Measurements from ENCODE around the gene MXI1.

GRCh38 chr10:110225756-110226542, 18.5 kb downstream of the MXI1 start:
- peak; percentile 57 for TF ChIP-seq CTCF (IDR thresholded peaks at IDR 0.05; ENCODE audit: insufficient read depth, low read length)
- no peak; the same call in 1 of the 2 replicates for TF ChIP-seq POLR2AphosphoS5 (IDR thresholded peaks at IDR 0.05; ENCODE audit: low read depth)
- peak; percentile 37; the same call in 1 of the 2 replicates for TF ChIP-seq GABPA (IDR thresholded peaks at IDR 0.05; ENCODE audit: low read depth)
- peak; percentile 38; the same call in 1 of the 2 replicates for TF ChIP-seq SPI1 (IDR thresholded peaks at IDR 0.05; ENCODE audit: borderline replicate concordance, low read depth)
- no peak for TF ChIP-seq REST (IDR thresholded peaks at IDR 0.05; ENCODE audit: insufficient replicate concordance, low read depth)
